ENCODE data around the gene CAMTA2. TPM values are rescaled to one million over a fixed set of nuclear protein-coding genes. Genes with fewer than 3 reads are reported as not detected.

The CAMTA2 gene
- polyA plus RNA-seq, 3 donors = 7.1 to 88.9 (median 7.6) TPM

DNA sequence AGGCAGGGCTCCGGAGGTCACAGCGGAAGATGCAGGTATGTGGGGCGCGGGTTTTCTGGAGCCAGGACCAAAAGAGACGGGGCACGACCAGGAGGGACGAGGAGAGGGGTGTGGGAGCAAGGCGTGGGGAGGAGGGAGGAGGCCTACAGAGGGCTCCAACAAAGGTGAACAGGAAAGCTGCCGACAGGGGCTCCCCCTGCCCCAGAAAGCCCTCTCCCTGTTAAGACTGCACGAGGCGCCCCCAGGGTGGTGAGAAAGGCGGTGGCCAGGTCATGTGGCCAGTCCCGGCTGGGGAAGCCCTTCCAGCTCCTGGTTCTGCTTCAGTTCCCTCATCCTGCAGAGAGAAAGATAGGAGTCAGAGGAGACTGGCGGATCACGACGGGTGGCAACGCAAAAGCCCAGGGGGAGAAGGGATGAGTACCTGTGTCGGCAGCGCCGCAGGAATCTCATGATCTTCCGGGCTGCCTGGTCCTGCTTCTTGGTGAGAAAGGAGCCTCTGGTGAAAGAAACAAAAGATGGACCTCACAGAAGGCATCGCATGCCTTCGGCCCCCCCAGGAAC lies 18.9 kb downstream of the CAMTA2 start:
- Mint-ChIP-seq H3K27me3 (ENCODE audit: low read depth in 3 of 3) (peaks cover 0 to 4% (median 2%) of the 10 kb centered on the region in 3 donors), H3K4me3 (no peak overlapping the region), H3K4me1 (peaks cover 43% of the 10 kb centered on the region), H3K27ac (peak overlapping the region in 2 of 7 donors; percentile 20 to 66), H3K36me3 (peaks cover 52 to 58% of the 10 kb centered on the region in 2 donors), H3K9me3 (peaks cover 0 to 2% (median 0%) of the 10 kb centered on the region in 7 donors)
- DNase-seq = no peak
- Histone ChIP-seq H3K9ac (ENCODE audit: insufficient read depth, low read length, poor library complexity, severe bottlenecking) (peak overlapping the region; percentile 71), H3K79me2 (ENCODE audit: insufficient read depth, low read length) (peaks cover 44% of the 10 kb centered on the region), H3K36me3 (replicated peaks in 1 of 2; ENCODE audit: control insufficient read depth in 1 of 2, insufficient read depth in 2 of 2, low read length in 2 of 2) (peaks cover 34 to 42% of the 10 kb centered on the region in 2 donors), H2AFZ (ENCODE audit: insufficient read depth, low read depth, low read length, poor library complexity, severe bottlenecking) (peak overlapping the region; percentile 88), H3K4me2 (replicated peaks; ENCODE audit: extremely low read depth, low read length, poor library complexity, severe bottlenecking) (peak overlapping the region; percentile 100), H3K27me3 (ENCODE audit: control insufficient read depth in 2 of 2, insufficient read depth in 2 of 2, low read length in 2 of 2) (no peaks in the 10 kb centered on the region), H4K20me1 (ENCODE audit: insufficient read depth, low read length) (peaks cover 3% of the 10 kb centered on the region), H3K27ac (ENCODE audit: low read depth in 1 of 2, low read length in 2 of 2) (peak overlapping the region; percentile 94 to 96), H3K4me3 (replicated peaks in 1 of 3; ENCODE audit: low read depth in 2 of 3, low read length in 3 of 3) (peak overlapping the region; percentile 46 to 99 (median 67)), H3K9me3 (replicated peaks in 1 of 2; ENCODE audit: control insufficient read depth in 1 of 2, insufficient read depth in 1 of 2, low read length in 2 of 2) (no peaks in the 10 kb centered on the region), H3K4me1 (ENCODE audit: control insufficient read depth in 1 of 2, insufficient read depth in 2 of 2, low read length in 2 of 2) (peaks cover 48 to 69% of the 10 kb centered on the region in 2 donors)
- intact Hi-C loops (cut with micrococcal nuclease) = no loop called here
- WGBS (ENCODE audit: insufficient coverage) = 69% methylated on average over 18 of the region's 23 CpGs
- TF ChIP-seq, protein P1, sequence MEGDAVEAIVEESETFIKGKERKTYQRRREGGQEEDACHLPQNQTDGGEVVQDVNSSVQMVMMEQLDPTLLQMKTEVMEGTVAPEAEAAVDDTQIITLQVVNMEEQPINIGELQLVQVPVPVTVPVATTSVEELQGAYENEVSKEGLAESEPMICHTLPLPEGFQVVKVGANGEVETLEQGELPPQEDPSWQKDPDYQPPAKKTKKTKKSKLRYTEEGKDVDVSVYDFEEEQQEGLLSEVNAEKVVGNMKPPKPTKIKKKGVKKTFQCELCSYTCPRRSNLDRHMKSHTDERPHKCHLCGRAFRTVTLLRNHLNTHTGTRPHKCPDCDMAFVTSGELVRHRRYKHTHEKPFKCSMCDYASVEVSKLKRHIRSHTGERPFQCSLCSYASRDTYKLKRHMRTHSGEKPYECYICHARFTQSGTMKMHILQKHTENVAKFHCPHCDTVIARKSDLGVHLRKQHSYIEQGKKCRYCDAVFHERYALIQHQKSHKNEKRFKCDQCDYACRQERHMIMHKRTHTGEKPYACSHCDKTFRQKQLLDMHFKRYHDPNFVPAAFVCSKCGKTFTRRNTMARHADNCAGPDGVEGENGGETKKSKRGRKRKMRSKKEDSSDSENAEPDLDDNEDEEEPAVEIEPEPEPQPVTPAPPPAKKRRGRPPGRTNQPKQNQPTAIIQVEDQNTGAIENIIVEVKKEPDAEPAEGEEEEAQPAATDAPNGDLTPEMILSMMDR (IDR thresholded peaks at IDR 0.05) = no peak

DNA sequence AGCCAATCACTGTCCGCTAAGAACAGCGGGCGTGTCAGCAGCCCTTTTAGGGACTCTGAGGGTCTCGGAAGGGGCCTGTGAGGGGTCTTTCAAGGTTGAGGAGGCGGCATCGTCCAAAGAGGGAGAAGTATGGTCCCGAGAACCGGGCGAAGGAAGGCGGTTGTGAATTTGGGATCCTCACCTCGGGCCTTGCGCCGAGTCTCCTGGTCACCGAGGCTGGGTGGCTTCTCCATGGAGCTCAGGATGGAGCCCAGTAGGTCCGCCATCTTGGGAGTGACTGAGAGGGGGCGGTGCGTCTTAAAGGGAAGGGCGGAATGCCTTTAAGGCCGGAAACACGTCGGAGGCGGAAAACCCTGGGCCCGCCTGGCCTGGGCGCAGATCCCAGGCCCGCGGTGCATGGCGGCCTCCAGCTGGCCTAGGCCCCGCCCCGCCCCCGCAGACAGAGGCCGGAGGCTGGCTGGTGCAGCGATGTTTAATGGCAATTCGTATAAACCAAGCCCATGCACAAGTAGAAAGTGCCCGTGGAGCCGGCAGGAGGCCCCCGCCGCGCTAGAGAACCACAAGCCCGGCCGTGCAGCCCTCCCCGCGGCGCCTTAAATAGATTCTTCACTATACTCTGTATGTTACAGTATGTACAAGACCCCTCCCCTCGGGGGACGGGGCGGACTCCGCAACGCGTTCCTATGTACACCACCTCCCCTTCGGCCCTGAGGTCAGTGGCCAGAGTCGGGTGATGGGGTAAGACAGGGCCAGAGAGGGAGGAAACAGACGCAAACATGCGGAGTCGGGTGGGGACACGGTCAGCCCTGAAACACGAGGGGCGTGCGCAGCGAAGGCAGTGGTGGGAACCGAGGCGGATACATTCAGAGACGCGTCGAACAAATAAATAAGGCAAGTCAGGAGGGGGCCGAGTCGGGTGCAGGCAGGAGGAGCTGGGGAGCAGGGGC lies 19.7 kb downstream of the CAMTA2 start, which contains the start of gene SPAG7:
Gene SPAG7 (minus strand): TSS at position 279 of the 947 bp plus-strand sequence. CDS start 13 bp downstream, at position 266.
- H3K27ac ChIP-seq (ENCODE audit: low read depth in 1 of 2, low read length in 2 of 2) = peak within 1 kb of the TSS; percentile 94 to 96
- peaks cover 49 to 53% of the 10 kb centered on the region in 2 donors for H3K36me3 Mint-ChIP-seq
- H3K27me3 Mint-ChIP-seq (ENCODE audit: low read depth in 3 of 3) = peaks cover 0 to 4% (median 2%) of the 10 kb centered on the region in 3 donors
- peak within 1 kb of the TSS; percentile 88 for H2AFZ ChIP-seq (ENCODE audit: insufficient read depth, low read depth, low read length, poor library complexity, severe bottlenecking)
- H3K9me3 Mint-ChIP-seq = peaks cover 0 to 2% (median 0%) of the 10 kb centered on the region in 7 donors
- H3K4me2 ChIP-seq (replicated peaks; ENCODE audit: extremely low read depth, low read length, poor library complexity, severe bottlenecking) = peak within 1 kb of the TSS; percentile 100
- peak within 1 kb of the TSS; percentile 46 to 99 (median 67) for H3K4me3 ChIP-seq (replicated peaks in 1 of 3; ENCODE audit: low read depth in 2 of 3, low read length in 3 of 3)
- no peak within 1 kb of the TSS for H3K4me3 Mint-ChIP-seq
- intact Hi-C loops (cut with micrococcal nuclease) = loop anchor here (1.0 to 2.0 kb wide), 4 partner anchors 19 to 67 kb away; partner anchors contain the start of genes PFN1 (in 1 of the 2), RNF167 (in 1 of the 2) and SLC25A11 (in 1 of the 2)
- no peaks in the 10 kb centered on the region for H4K20me1 ChIP-seq (ENCODE audit: insufficient read depth, low read length)
- TF ChIP-seq, protein P1 (IDR thresholded peaks at IDR 0.05) = no peak
- H3K36me3 ChIP-seq (replicated peaks in 1 of 2; ENCODE audit: control insufficient read depth in 1 of 2, insufficient read depth in 2 of 2, low read length in 2 of 2) = peaks cover 33 to 41% of the 10 kb centered on the region in 2 donors
- WGBS (ENCODE audit: insufficient coverage) = under 1% methylated on average over 48 of the region's 66 CpGs
- peaks cover 40% of the 10 kb centered on the region for H3K4me1 Mint-ChIP-seq
- peaks cover 41 to 66% of the 10 kb centered on the region in 2 donors for H3K4me1 ChIP-seq (ENCODE audit: control insufficient read depth in 1 of 2, insufficient read depth in 2 of 2, low read length in 2 of 2)
- peak within 1 kb of the TSS; percentile 71 for H3K9ac ChIP-seq (ENCODE audit: insufficient read depth, low read length, poor library complexity, severe bottlenecking)
- peak within 1 kb of the TSS in 1 of 7 donors; percentile 20 for H3K27ac Mint-ChIP-seq
- H3K9me3 ChIP-seq (replicated peaks in 1 of 2; ENCODE audit: control insufficient read depth in 1 of 2, insufficient read depth in 1 of 2, low read length in 2 of 2) = no peaks in the 10 kb centered on the region
- no peaks in the 10 kb centered on the region for H3K27me3 ChIP-seq (ENCODE audit: control insufficient read depth in 2 of 2, insufficient read depth in 2 of 2, low read length in 2 of 2)
- H3K79me2 ChIP-seq (ENCODE audit: insufficient read depth, low read length) = peaks cover 44% of the 10 kb centered on the region
- DNase-seq = peak; percentile 95 to 97 (median 97)
